NT2/D1 (cell line): ENCODE results near the gene FLRT2.

Experiments
- SUZ12 ChIP-seq: IDR thresholded peaks from 2 replicates; pipeline ENCODE4 v1.6.1; 2011; ENCODE audit not compliant: insufficient read length, insufficient read depth; ENCODE audit errors: extremely low read depth
- YY1 ChIP-seq: IDR thresholded peaks from 2 replicates; pipeline ENCODE4 v1.6.1; 2011; ENCODE audit not compliant: insufficient read length, insufficient read depth
- ZNF274 ChIP-seq: IDR thresholded peaks from 2 replicates; pipeline ENCODE4 v1.6.1; 2011; ENCODE audit warnings: mild to moderate bottlenecking, low read depth, low read length

DNA sequence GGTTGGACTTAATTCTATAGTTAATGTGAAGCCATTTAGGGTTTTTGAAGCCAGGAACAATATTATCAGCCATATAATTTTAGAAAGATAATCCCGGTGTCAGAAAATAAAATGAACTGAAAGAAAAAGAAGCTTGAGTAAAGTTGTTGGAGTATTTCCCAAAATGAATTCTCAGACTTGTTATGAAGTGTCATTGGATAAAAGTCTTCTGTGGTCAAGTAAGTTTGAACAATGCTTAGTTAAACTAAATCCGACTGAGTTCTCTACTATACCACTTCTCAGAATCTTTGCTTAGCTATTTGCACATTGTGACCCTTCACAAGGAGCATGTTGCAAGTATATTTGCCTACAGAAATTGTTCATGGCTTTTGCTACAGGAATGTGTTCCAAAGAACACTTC is 17.5 kb upstream of the FLRT2 start:
- no peak for TF ChIP-seq ZNF274
- no peak for TF ChIP-seq YY1
- no peak for TF ChIP-seq SUZ12
